GM12864 (cell line): ENCODE data around the gene WNT7A.

Experiments used
- DNase-seq: peaks from one replicate; pipeline ENCODE4 v3.0.0-alpha.2; 2011; ENCODE audit warnings: low read depth
- H3K4me3 ChIP-seq: 2 replicates; pipeline ENCODE4 v1.5.1; 2011; ENCODE audit warnings: mild to moderate bottlenecking, low read depth, low read length, control low read depth
- CTCF ChIP-seq: IDR thresholded peaks from 2 replicates; pipeline ENCODE4 v1.5.1; 2011; ENCODE audit warnings: low read depth, mild to moderate bottlenecking, moderate library complexity, low read length, control low read depth, inconsistent platforms; ENCODE audit errors: missing control alignments

Gene WNT7A

GRCh38 chr3:13798401-13798800 is 81.5 kb downstream of the WNT7A start:
- no peak overlapping the region for H3K4me3 ChIP-seq
- TF ChIP-seq CTCF, result no peak
- DNase-seq, result no peak

GRCh38 chr3:13796701-13797460 is 83.0 kb downstream of the WNT7A start:
- TF ChIP-seq CTCF, result no peak
- no peak for DNase-seq
- no peak overlapping the region for H3K4me3 ChIP-seq

GRCh38 chr3:13795816-13796215 is 84.1 kb downstream of the WNT7A start:
- no peak overlapping the region for H3K4me3 ChIP-seq
- no peak for DNase-seq
- no peak for TF ChIP-seq CTCF

GRCh38 chr3:13794322-13794721 is 85.5 kb downstream of the WNT7A start:
- DNase-seq, result no peak

DNA sequence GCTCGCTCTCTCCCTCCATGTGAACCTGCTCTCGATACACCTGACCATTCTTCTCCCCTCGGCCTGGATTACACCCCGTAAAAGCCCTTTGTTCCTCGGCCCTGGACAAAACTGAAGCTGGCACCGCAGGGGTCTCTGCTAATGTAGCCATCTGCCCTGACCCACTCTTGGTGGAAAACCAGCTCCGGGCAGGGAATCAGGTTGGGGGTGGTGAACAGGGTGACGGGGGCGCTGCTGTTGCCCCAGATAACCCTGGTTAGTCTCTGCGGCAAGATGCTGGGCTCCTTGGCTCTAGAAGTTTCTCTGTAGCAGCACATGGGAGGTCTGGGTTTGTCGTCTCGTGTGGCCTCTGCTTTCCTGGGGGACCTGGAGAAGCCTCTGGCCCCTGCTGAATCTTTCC is 86.4 kb downstream of the WNT7A start:
- H3K4me3 ChIP-seq, result no peak overlapping the region
- TF ChIP-seq CTCF, result no peak
- no peak for DNase-seq

More at GRCh38 chr3:13794322-13794721, 85.5 kb downstream of the WNT7A start:
- TF ChIP-seq CTCF, result no peak
- H3K4me3 ChIP-seq, result no peak overlapping the region

DNA sequence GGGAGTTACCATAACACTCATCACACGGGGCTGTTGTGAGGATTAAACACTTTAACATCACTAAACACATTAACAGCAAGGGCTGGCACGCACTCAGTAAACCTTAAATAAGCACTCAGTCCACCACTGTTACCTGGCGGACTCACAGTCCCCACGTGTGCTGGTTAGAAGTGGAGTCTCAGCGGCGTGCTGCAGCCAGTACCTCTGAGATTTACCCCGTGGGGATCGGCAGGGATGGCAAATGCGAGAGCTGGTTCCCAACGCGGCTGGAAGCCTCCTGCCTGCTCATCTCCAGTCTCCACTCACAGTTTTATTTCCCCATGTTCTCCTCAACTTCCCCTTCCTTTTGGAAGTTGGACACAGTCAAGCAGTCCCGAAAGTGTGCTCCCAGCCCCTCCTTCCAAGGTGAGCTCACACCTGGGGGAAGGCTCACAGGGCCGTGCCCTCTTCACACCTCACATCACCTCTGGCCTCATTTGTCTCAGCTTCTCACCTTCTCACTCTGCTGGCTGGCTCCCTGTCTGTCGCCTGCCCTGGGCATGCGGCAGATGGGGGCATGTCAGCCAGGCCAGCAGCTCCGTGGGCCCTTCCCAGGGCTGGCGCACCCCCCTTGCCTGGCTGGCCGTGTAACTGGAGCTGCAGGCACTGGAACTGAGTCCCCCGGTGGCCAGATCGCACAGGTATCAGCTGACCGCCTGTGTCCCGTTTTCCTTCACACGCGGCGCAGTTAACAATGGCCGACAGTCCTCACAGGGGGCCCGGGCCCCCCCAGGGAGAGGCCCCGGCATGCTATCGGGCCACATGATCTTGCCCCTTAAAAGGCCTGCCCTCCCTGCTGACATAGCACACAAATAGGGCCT is 87.1 kb downstream of the WNT7A start:
- DNase-seq, result no peak
- TF ChIP-seq CTCF, result no peak
- H3K4me3 ChIP-seq, result no peak overlapping the region
